ENCODE measurements around the gene CNOT4.

GRCh38 chr7:135414850-135415439, 95.0 kb downstream of the CNOT4 start:
- TF ChIP-seq CTCF (IDR thresholded peaks at IDR 0.05; ENCODE audit: borderline replicate concordance, extremely low read depth, low read length, poor library complexity, severe bottlenecking), result peak; percentile 62
- no peak for TF ChIP-seq EZH2 (IDR thresholded peaks at IDR 0.05; ENCODE audit: borderline replicate concordance, low read depth, low read length, severe bottlenecking)

Data from DND-41 (cell line).